ENCODE results near the gene ELMO1. TPM values are rescaled to one million over a fixed set of nuclear protein-coding genes. Genes with fewer than 3 reads are reported as not detected.

Gene ELMO1
- total RNA-seq, 2 donors from 2014 or later = 10.9 to 56.0 TPM

- Histone ChIP-seq H3K9me3 (peaks cover 0 to 3% (median 0%) of the 10 kb centered on the region in 3 donors), H3K4me3 (no peak overlapping the region), H3K4me1 (no peaks in the 10 kb centered on the region), H3K36me3 (replicated peaks in 1 of 2; ENCODE audit: insufficient read depth in 1 of 2, low read depth in 2 of 2) (no peaks in the 10 kb centered on the region), H3K27ac (no peak overlapping the region), H3K27me3 (no peaks in the 10 kb centered on the region)
- DNase-seq (no peak), ATAC-seq (no peak)
- TF ChIP-seq CTCF (IDR thresholded peaks at IDR 0.05) (no peak), POLR2A (IDR thresholded peaks at IDR 0.05) (no peak)
- 75 to 85% methylated on average over 3 of the region's 3 CpGs for WGBS, 2 donors
- intact Hi-C loops (cut with DNase I) = no loop called here
These were observed 636.9 kb downstream of the ELMO1 start for GRCh38 chr7:36811807-36812206.

DNA sequence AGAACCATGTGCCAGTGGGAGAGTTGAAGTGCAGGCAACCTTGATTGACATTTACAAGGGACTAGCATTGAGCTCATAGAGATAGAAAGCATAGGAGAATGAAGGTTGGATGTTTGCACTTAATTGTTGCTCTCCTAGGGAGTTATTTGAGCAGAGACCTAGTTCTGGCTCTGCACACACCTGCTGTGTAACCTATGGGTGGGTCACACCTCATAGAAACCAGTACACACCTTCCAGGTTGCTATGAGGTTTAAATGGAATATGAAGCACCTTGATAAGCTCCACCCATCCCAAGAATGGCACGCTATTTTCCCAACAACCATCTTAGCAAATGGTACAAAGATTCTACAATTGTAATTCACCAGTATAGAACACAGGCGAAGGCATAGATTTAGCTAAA lies 638.2 kb downstream of the ELMO1 start:
- no peaks in the 10 kb centered on the region for H3K4me1 ChIP-seq
- DNase-seq (no peak), ATAC-seq (no peak)
- no peaks in the 10 kb centered on the region for H3K36me3 ChIP-seq (replicated peaks in 1 of 2; ENCODE audit: insufficient read depth in 1 of 2, low read depth in 2 of 2)
- H3K4me3 ChIP-seq = no peak overlapping the region
- intact Hi-C loops (cut with DNase I) = no loop called here
- WGBS, 2 donors = 49 to 50% methylated on average over 2 of the region's 2 CpGs
- H3K9me3 ChIP-seq = peaks cover 0 to 3% (median 0%) of the 10 kb centered on the region in 3 donors
- no peaks in the 10 kb centered on the region for H3K27me3 ChIP-seq
- no peak for TF ChIP-seq CTCF (IDR thresholded peaks at IDR 0.05)
- no peak overlapping the region for H3K27ac ChIP-seq

- no peak for DNase-seq
- ATAC-seq = no peak
- Histone ChIP-seq H3K36me3 (replicated peaks in 1 of 2; ENCODE audit: insufficient read depth in 1 of 2, low read depth in 2 of 2) (no peaks in the 10 kb centered on the region), H3K9me3 (peaks cover 0 to 3% (median 0%) of the 10 kb centered on the region in 3 donors), H3K27ac (no peak overlapping the region), H3K4me3 (no peak overlapping the region), H3K27me3 (no peaks in the 10 kb centered on the region), H3K4me1 (no peaks in the 10 kb centered on the region)
- 88 to 94% methylated on average over 1 of the region's 1 CpG for WGBS, 2 donors
- intact Hi-C loops (cut with DNase I) = no loop called here
- TF ChIP-seq CTCF (IDR thresholded peaks at IDR 0.05) (no peak), POLR2A (IDR thresholded peaks at IDR 0.05) (no peak)
These were observed 638.6 kb downstream of the ELMO1 start for GRCh38 chr7:36810032-36810431.

DNA sequence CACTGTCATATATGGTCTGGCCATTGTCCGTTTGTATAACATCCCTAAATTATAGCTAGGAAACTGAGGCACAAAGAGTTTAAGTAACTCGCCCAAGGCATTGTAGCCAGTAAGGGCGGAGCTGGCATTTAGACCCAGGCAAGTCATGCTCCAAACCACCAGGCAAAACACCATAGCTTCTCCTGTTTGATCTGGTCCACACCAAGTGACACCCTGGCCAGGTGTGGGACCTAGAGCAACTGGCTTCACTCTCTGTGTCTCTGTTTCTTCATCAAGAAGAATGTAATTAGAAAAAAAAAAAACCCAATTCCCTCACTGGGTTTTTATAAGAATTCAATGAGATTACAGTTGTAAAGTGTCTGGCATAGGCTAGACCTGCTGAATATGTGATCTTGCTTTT lies 639.2 kb downstream of the ELMO1 start:
- H3K27ac ChIP-seq = no peak overlapping the region
- H3K27me3 ChIP-seq = no peaks in the 10 kb centered on the region
- no peaks in the 10 kb centered on the region for H3K4me1 ChIP-seq
- intact Hi-C loops (cut with DNase I) = no loop called here
- no peak overlapping the region for H3K4me3 ChIP-seq
- no peaks in the 10 kb centered on the region for H3K9me3 ChIP-seq
- DNase-seq = no peak
- 86 to 92% methylated on average over 3 of the region's 3 CpGs for WGBS, 2 donors
- ATAC-seq = no peak
- H3K36me3 ChIP-seq (replicated peaks in 1 of 2; ENCODE audit: insufficient read depth in 1 of 2, low read depth in 2 of 2) = no peaks in the 10 kb centered on the region
- TF ChIP-seq POLR2A (IDR thresholded peaks at IDR 0.05) (no peak), CTCF (IDR thresholded peaks at IDR 0.05) (no peak)

DNA sequence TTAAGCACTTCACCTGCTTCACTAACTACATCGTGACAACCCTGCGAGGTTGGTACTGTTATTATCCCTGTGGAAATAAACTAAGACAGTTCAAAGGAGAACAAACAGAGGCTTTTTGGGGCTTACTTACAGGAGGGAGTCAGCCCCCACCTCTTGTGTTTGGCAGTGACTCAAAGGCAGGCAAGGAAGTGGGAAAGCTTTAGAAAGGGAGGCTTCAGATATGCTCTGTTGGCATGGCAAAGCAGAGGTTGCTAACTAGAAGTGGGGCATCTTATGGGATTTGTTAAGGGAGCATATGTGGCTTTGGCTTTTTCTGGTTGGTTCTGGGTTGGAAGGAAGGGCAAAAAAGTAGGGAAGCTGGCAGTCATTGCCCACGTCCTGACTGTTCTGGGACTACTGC lies 639.6 kb downstream of the ELMO1 start:
- Histone ChIP-seq H3K4me1 (no peaks in the 10 kb centered on the region), H3K4me3 (no peak overlapping the region), H3K27me3 (no peaks in the 10 kb centered on the region), H3K9me3 (no peaks in the 10 kb centered on the region), H3K27ac (no peak overlapping the region), H3K36me3 (replicated peaks in 1 of 2; ENCODE audit: insufficient read depth in 1 of 2, low read depth in 2 of 2) (no peaks in the 10 kb centered on the region)
- TF ChIP-seq CTCF (IDR thresholded peaks at IDR 0.05) = no peak
- TF ChIP-seq POLR2A (IDR thresholded peaks at IDR 0.05) = no peak
- intact Hi-C loops (cut with DNase I) = no loop called here
- DNase-seq (no peak), ATAC-seq (no peak)
- 91 to 96% methylated on average over 3 of the region's 3 CpGs for WGBS, 2 donors

Measured in body of pancreas (tissue), 4 donors.